ENCODE measurements around the gene BST2.
A peak's percentile ranks its signal among the peaks of the same experiment; 100 is the strongest.

The BST2 gene

DNA sequence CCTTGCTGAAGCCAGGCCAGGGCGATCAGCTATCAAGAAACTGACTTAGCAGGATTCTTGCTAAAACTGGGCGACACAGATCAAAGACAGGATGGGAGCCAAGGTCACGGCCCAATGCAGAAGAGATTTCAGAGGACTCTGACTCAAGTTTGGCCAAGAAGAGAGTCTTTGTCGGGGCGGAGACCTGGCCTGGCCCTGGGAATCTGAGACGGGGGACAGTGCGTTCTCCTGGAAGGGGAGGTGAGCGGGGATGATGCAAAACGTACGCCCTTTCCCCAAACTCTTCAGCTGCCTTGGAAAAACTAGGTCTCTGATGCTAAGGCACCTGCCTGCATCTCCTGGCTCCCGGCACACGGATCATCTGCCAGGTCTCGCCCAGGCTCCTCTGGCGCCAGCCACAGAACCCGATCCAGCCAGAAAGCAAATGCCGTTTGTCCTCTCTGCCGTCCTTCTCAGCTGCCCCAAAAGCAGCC, 24.2 kb upstream of the BST2 start:
- no peak overlapping the region for H3K4me3 ChIP-seq (replicated peaks; ENCODE audit: low read depth, low read length)
- TF ChIP-seq, protein P1, sequence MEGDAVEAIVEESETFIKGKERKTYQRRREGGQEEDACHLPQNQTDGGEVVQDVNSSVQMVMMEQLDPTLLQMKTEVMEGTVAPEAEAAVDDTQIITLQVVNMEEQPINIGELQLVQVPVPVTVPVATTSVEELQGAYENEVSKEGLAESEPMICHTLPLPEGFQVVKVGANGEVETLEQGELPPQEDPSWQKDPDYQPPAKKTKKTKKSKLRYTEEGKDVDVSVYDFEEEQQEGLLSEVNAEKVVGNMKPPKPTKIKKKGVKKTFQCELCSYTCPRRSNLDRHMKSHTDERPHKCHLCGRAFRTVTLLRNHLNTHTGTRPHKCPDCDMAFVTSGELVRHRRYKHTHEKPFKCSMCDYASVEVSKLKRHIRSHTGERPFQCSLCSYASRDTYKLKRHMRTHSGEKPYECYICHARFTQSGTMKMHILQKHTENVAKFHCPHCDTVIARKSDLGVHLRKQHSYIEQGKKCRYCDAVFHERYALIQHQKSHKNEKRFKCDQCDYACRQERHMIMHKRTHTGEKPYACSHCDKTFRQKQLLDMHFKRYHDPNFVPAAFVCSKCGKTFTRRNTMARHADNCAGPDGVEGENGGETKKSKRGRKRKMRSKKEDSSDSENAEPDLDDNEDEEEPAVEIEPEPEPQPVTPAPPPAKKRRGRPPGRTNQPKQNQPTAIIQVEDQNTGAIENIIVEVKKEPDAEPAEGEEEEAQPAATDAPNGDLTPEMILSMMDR (IDR thresholded peaks at IDR 0.05; ENCODE audit: low read depth, low read length, missing control alignments): no peak
- DNase-seq (ENCODE audit: extremely low read depth, low read depth): no peak

DNA sequence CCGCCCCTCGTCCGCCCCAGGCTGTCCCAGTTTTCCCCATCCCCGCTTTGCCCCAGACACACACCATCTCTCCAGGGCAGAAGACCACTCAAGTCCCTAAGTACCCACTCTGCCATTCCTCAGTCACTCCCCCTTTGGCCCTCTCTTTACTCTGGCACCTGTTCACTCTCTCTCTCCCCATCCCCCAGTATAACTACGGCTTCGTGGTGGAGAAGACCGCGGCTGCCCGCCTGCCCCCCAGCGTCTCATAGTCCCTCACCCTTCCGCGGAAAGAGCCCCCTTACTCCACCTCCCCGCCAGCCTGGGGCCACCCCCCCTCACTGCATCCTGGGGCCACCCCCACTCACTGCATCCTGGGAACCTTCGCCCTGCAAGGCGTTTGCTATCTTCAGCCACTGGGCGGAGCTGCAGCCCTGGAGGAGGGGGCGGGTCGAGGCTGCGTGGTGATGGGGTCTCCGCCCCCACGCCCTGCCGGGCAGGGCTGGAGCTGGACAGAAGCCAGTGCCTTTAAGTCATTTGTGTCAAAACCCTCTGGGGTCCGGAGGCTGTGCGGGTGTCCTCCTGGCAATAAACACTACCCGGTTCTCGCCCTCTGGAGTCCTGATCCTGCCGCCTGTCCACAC, 19.4 kb upstream of the BST2 start:
- TF ChIP-seq, protein P1 (IDR thresholded peaks at IDR 0.05; ENCODE audit: low read depth, low read length, missing control alignments): peak; percentile 52
- DNase-seq (ENCODE audit: extremely low read depth, low read depth): no peak
- no peak overlapping the region for H3K4me3 ChIP-seq (replicated peaks; ENCODE audit: low read depth, low read length)

DNA sequence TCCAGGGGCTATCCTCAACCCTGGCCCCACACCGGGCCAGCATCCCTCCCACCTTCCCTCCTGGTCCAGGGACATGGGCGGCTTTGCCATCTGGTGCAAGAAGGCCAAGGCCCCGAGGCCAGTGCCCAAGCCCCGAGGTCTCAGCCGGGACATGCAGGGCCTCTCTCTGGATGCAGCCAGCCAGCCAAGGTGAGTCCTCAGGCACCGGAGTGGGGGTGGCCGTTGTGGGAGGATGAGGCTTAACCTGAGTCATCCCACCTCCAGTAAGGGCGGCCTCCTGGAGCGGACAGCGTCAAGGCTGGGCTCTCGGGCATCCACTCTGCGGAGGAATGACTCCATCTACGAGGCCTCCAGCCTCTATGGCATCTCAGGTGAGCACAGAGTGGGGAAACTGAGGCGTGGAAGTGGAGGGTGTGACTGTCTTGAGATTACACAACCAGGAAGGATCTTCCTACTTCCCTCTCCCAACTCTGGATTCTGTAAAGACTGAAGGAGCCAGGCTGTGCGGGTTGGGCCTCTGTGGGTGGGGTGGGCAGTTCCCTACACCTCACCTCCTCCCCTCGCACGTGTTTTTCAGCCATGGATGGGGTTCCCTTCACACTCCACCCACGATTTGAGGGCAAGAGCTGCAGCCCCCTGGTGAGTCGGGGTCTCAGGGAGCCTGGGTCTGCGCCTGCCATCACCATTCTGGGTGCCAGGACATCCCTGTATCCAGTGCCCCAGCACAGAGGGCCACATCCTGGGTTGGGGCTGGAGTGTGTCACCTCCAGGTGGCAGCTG, 18.2 kb upstream of the BST2 start:
- H3K4me3 ChIP-seq (replicated peaks; ENCODE audit: low read depth, low read length): no peak overlapping the region
- no peak for DNase-seq (ENCODE audit: extremely low read depth, low read depth)
- TF ChIP-seq, protein P1 (IDR thresholded peaks at IDR 0.05; ENCODE audit: low read depth, low read length, missing control alignments): no peak

DNA sequence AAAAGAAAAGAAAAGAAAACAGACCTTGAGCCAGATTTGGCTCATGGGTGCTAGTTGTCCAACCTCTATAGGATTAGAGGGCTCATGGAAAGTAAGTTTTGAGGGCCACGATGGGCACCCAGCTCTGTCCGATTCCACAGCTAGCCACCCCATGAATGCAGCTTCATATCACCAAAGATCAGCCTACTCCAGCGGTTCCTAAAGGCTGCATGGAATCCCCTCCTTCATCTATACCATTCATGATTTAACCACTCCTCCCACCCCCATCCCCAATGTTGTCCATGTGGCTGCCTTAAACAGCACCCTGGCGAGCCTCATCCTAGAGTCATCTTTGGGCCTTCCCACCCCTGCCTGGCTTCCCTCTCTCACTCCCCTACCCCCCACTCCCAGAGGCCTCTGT, 16.5 kb upstream of the BST2 start:
- TF ChIP-seq, protein P1 (IDR thresholded peaks at IDR 0.05; ENCODE audit: low read depth, low read length, missing control alignments): no peak
- no peak for DNase-seq (ENCODE audit: extremely low read depth, low read depth)
- no peak overlapping the region for H3K4me3 ChIP-seq (replicated peaks; ENCODE audit: low read depth, low read length)

DNA sequence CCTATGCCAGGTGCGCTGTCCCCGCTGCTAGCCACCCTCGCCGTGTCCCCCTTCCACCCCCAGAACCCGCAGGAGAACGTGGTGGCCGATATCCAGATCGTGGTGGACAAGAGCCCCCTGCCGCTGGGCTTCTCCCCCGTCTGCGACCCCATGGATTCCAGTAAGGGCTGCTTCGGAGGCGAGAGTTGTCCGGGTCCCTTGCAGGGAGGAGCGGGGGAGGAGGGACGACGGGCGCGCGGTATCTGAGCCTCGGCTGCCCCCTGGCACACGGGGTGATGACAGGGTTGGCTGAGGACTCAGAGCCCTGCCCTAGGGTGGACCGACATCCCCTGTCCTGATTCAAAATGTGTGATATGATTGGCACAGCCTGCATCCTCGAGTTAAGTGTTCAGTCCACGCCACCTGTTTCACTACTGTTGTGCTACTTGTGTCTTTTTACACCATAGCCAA, 15.1 kb upstream of the BST2 start:
- DNase-seq (ENCODE audit: extremely low read depth, low read depth): no peak
- TF ChIP-seq, protein P1 (IDR thresholded peaks at IDR 0.05; ENCODE audit: low read depth, low read length, missing control alignments): peak; percentile 19
- H3K4me3 ChIP-seq (replicated peaks; ENCODE audit: low read depth, low read length): peak overlapping the region; percentile 79

DNA sequence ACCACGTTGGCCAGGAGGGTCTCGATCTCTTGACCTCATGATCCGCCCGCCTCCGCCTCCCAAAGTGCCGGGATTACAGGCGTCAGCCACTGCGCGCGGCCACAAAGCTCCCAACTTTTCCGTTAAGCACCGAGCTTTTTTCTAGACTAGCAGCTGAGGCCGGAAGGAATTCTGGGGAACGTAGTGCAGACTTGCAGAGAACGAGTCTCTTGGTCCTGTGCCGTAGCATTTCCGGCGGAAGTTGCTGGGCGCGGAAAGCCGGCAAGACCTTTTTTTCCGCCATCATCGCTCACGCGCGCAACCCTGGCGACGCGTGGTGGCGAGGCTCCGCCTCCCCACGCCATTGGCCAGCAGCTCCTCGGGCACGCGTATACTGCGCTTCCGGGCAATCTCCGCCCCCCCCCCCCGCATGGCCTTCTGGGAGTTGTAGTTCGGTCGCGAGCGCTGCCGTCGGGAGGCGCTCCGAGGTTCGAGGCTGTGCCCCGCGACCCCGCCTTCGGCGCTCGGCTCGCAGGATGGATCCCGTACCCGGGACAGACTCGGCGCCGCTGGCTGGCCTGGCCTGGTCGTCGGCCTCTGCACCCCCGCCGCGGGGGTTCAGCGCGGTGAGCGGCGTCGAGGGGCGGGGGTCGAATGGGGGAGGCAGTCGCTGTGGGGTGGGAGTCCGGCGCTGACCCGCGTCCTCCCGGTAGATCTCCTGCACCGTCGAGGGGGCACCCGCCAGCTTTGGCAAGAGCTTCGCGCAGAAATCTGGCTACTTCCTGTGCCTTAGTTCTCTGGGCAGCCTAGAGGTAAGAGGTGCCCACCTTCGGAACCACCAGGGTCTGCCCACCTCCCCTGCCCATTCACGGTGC, 14.4 kb upstream of the BST2 start, which contains the start of gene MVB12A:
MVB12A (plus strand) TSS at position 427 of the 854 bp plus-strand sequence; CDS start at position 516, 89 bp downstream.
- TF ChIP-seq, protein P1 (IDR thresholded peaks at IDR 0.05; ENCODE audit: low read depth, low read length, missing control alignments): no peak
- H3K4me3 ChIP-seq (replicated peaks; ENCODE audit: low read depth, low read length): peak within 1 kb of the TSS; percentile 79
- peak; percentile 99 for DNase-seq (ENCODE audit: extremely low read depth, low read depth)

All from HFF-Myc (cell line).